ENCODE results near the gene OR13C8.

GRCh38 chr9:104527109-104527508 is 41.9 kb upstream of the OR13C8 start, which contains the start of gene OR13C4:
- no peak for TF ChIP-seq CTCF (IDR thresholded peaks at IDR 0.05; ENCODE audit: low read depth, low read length, missing input control)
- no peak for TF ChIP-seq YY1 (IDR thresholded peaks at IDR 0.05)
